Neuronal stem cell (in vitro differentiated cells): ENCODE data around the gene FHIP1A.

Experiments
- DNase-seq: peaks from one replicate; pipeline ENCODE4 v3.0.0-alpha.2; 2013; ENCODE audit warnings: low spot score
- H2AFZ ChIP-seq: one replicate; pipeline ENCODE4 v1.6.1; 2013; ENCODE audit warnings: mild to moderate bottlenecking, low read length, inconsistent platforms
- H2AK5ac ChIP-seq: 2 replicates; pipeline ENCODE4 v1.6.1; 2013; ENCODE audit warnings: low read depth, mild to moderate bottlenecking, inconsistent platforms, low read length, moderate library complexity, mixed read lengths
- H2BK120ac ChIP-seq: 2 replicates; pipeline ENCODE4 v1.6.1; 2013; ENCODE audit warnings: low read depth, mild to moderate bottlenecking, inconsistent platforms, low read length, moderate library complexity, mixed read lengths
- H2BK12ac ChIP-seq: one replicate; pipeline ENCODE4 v1.6.1; 2013; ENCODE audit warnings: low read length, inconsistent platforms
- H2BK15ac ChIP-seq: 2 replicates; pipeline ENCODE4 v1.6.1; 2013; ENCODE audit warnings: mild to moderate bottlenecking, low read length, inconsistent platforms, mixed read lengths
- H2BK5ac ChIP-seq: one replicate; pipeline ENCODE4 v1.6.1; 2013; ENCODE audit warnings: inconsistent platforms, mild to moderate bottlenecking, low read length, moderate library complexity
- H3K14ac ChIP-seq: one replicate; pipeline ENCODE4 v1.6.1; 2013; ENCODE audit warnings: low read length, inconsistent platforms
- H3K18ac ChIP-seq: 2 replicates; pipeline ENCODE4 v1.6.1; 2013; ENCODE audit warnings: low read length, inconsistent platforms
- H3K23ac ChIP-seq: 2 replicates; pipeline ENCODE4 v1.6.1; 2013; ENCODE audit warnings: low read depth, mild to moderate bottlenecking, mixed read lengths, low read length, inconsistent platforms; ENCODE audit not compliant: poor library complexity
- H3K27ac ChIP-seq: replicated peaks from 3 replicates; pipeline ENCODE4 v1.5.1; 2013; ENCODE audit warnings: low read length, inconsistent platforms
- H3K27me3 ChIP-seq, 3 experiments: 2 replicates each; pipeline ENCODE4 v1.6.1; 2013; ENCODE audit warnings: low read length in 3 of 3, mild to moderate bottlenecking in 2 of 3, inconsistent platforms in 1 of 3, low read depth in 1 of 3, mixed read lengths in 1 of 3, moderate library complexity in 1 of 3; ENCODE audit not compliant: control insufficient read depth in 3 of 3, insufficient read depth in 3 of 3
- H3K36me3 ChIP-seq, 2 donors: replicated peaks in 1 of 2; 2 replicates each; pipeline ENCODE4 v1.6.1; 2013; ENCODE audit warnings: low read length in 2 of 2; ENCODE audit not compliant: control insufficient read depth in 2 of 2, insufficient read depth in 2 of 2
- H3K4ac ChIP-seq: 2 replicates; pipeline ENCODE4 v1.6.1; 2013; ENCODE audit warnings: inconsistent platforms, mild to moderate bottlenecking, low read length, moderate library complexity
- H3K4me1 ChIP-seq, 2 donors: 1 replicate in 1 of 2; 2 replicates in 1 of 2; pipeline ENCODE4 v1.6.1; 2013; ENCODE audit warnings: low read length in 2 of 2, low read depth in 1 of 2; ENCODE audit not compliant: control insufficient read depth in 2 of 2, insufficient read depth in 1 of 2
- H3K4me2 ChIP-seq: one replicate; pipeline ENCODE4 v1.6.1; 2013; ENCODE audit warnings: mild to moderate bottlenecking, low read length, inconsistent platforms; ENCODE audit not compliant: insufficient read depth, poor library complexity, severe bottlenecking
- H3K4me3 ChIP-seq, 2 donors: 2 replicates each; pipeline ENCODE4 v1.5.1; 2013; ENCODE audit warnings: low read length in 2 of 2, mild to moderate bottlenecking in 2 of 2, inconsistent platforms in 1 of 2, moderate library complexity in 1 of 2
- H3K79me1 ChIP-seq: one replicate; pipeline ENCODE4 v1.6.1; 2013; ENCODE audit warnings: low read depth, mild to moderate bottlenecking, inconsistent platforms, low read length, moderate library complexity
- H3K9ac ChIP-seq: one replicate; pipeline ENCODE4 v1.6.1; 2013; ENCODE audit warnings: mild to moderate bottlenecking, low read depth, low read length, inconsistent platforms; ENCODE audit not compliant: poor library complexity
- H3K9me3 ChIP-seq, 2 donors: replicated peaks in 1 of 2; 2 replicates each; pipeline versions ENCODE3 to v1.6.1; 2013; ENCODE audit warnings: low read length in 2 of 2, mild to moderate bottlenecking in 2 of 2, inconsistent platforms in 1 of 2, low read depth in 1 of 2, mixed read lengths in 1 of 2, moderate library complexity in 1 of 2; ENCODE audit not compliant: control insufficient read depth in 2 of 2, insufficient read depth in 1 of 2
- H4K8ac ChIP-seq: one replicate; pipeline ENCODE4 v1.6.1; 2013; ENCODE audit warnings: low read depth, mild to moderate bottlenecking, inconsistent platforms, low read length, moderate library complexity
- H4K91ac ChIP-seq: one replicate; pipeline ENCODE4 v1.6.1; 2013; ENCODE audit warnings: low read length, low read depth, mild to moderate bottlenecking, inconsistent platforms; ENCODE audit not compliant: poor library complexity
- WGBS, 2 donors: extraction: QIAGEN DNeasy Blood & Tissue Kit; methylation state at CpG; one replicate each; pipeline ENCODE4 v1.1.7; 2013; ENCODE audit warnings: missing lambda C conversion rate in 2 of 2, mixed read lengths in 1 of 2; ENCODE audit not compliant: insufficient read length in 2 of 2, insufficient replicate concordance in 1 of 2; ENCODE audit errors: extremely low coverage in 2 of 2; 5-methylcytosine and 5-hydroxymethylcytosine counted together

FHIP1A gene

GRCh38 chr4:151429957-151430570 lies 21.1 kb downstream of the FHIP1A start:
- no peak for DNase-seq
- H4K8ac ChIP-seq = no peak overlapping the region
- no peak overlapping the region for H2AK5ac ChIP-seq
- H2BK12ac ChIP-seq = no peak overlapping the region
- H3K4ac ChIP-seq = no peak overlapping the region
- H4K91ac ChIP-seq = no peak overlapping the region
- H3K9ac ChIP-seq = no peak overlapping the region
- no peak overlapping the region for H2AFZ ChIP-seq
- no peak overlapping the region for H3K27ac ChIP-seq
- H3K4me2 ChIP-seq = no peak overlapping the region
- H2BK5ac ChIP-seq = no peak overlapping the region
- H3K4me3 ChIP-seq = no peak overlapping the region
- H3K9me3 ChIP-seq = peaks cover 0 to 2% of the 10 kb centered on the region in 2 donors
- H3K23ac ChIP-seq = no peak overlapping the region
- WGBS, 2 donors = no CpG with 5 or more reads among the region's 1 CpG
- no peak overlapping the region for H3K18ac ChIP-seq
- H3K36me3 ChIP-seq = no peaks in the 10 kb centered on the region
- H3K14ac ChIP-seq = no peak overlapping the region
- no peak overlapping the region for H2BK15ac ChIP-seq
- no peaks in the 10 kb centered on the region for H3K79me1 ChIP-seq
- peaks cover 0 to 4% (median 0%) of the 10 kb centered on the region in 3 experiments for H3K27me3 ChIP-seq
- H3K4me1 ChIP-seq = no peaks in the 10 kb centered on the region
- no peak overlapping the region for H2BK120ac ChIP-seq

GRCh38 chr4:151430740-151431457 lies 21.9 kb downstream of the FHIP1A start:
- H3K9me3 ChIP-seq = no peaks in the 10 kb centered on the region
- H2AK5ac ChIP-seq = no peak overlapping the region
- H3K36me3 ChIP-seq = no peaks in the 10 kb centered on the region
- no peak overlapping the region for H2BK12ac ChIP-seq
- H2BK120ac ChIP-seq = no peak overlapping the region
- H3K4me3 ChIP-seq = no peak overlapping the region
- no peaks in the 10 kb centered on the region for H3K4me1 ChIP-seq
- peaks cover 0 to 4% (median 0%) of the 10 kb centered on the region in 3 experiments for H3K27me3 ChIP-seq
- no peaks in the 10 kb centered on the region for H3K79me1 ChIP-seq
- no peak overlapping the region for H3K18ac ChIP-seq
- no peak overlapping the region for H3K4me2 ChIP-seq
- no CpG with 5 or more reads among the region's 6 CpGs for WGBS, 2 donors
- no peak overlapping the region for H3K23ac ChIP-seq
- DNase-seq = no peak
- H4K91ac ChIP-seq = no peak overlapping the region
- no peak overlapping the region for H2BK5ac ChIP-seq
- no peak overlapping the region for H2AFZ ChIP-seq
- H3K14ac ChIP-seq = no peak overlapping the region
- H3K27ac ChIP-seq = no peak overlapping the region
- no peak overlapping the region for H3K9ac ChIP-seq
- no peak overlapping the region for H2BK15ac ChIP-seq
- H3K4ac ChIP-seq = no peak overlapping the region
- H4K8ac ChIP-seq = no peak overlapping the region

GRCh38 chr4:151431728-151432127 lies 22.8 kb downstream of the FHIP1A start:
- Histone ChIP-seq H3K4ac (no peak overlapping the region), H2BK12ac (no peak overlapping the region), H3K14ac (no peak overlapping the region), H4K91ac (no peak overlapping the region), H4K8ac (no peak overlapping the region), H3K27ac (no peak overlapping the region), H3K79me1 (no peaks in the 10 kb centered on the region), H3K4me3 (no peak overlapping the region), H3K9ac (no peak overlapping the region), H3K27me3 (peaks cover 0 to 4% (median 0%) of the 10 kb centered on the region in 3 experiments), H2AK5ac (no peak overlapping the region), H3K18ac (no peak overlapping the region), H2AFZ (no peak overlapping the region), H2BK5ac (no peak overlapping the region), H2BK120ac (no peak overlapping the region), H3K9me3 (no peaks in the 10 kb centered on the region), H2BK15ac (no peak overlapping the region), H3K36me3 (no peaks in the 10 kb centered on the region), H3K4me2 (no peak overlapping the region), H3K23ac (no peak overlapping the region), H3K4me1 (no peaks in the 10 kb centered on the region)
- no peak for DNase-seq

- Histone ChIP-seq H2BK120ac (no peak overlapping the region), H3K14ac (no peak overlapping the region), H2BK12ac (no peak overlapping the region), H2BK5ac (no peak overlapping the region), H2AK5ac (no peak overlapping the region), H3K9ac (no peak overlapping the region), H3K27ac (no peak overlapping the region), H3K23ac (no peak overlapping the region), H3K18ac (no peak overlapping the region), H4K91ac (no peak overlapping the region), H2AFZ (no peak overlapping the region), H3K27me3 (peaks cover 0 to 4% (median 0%) of the 10 kb centered on the region in 3 experiments), H3K9me3 (no peaks in the 10 kb centered on the region), H3K79me1 (no peaks in the 10 kb centered on the region), H3K36me3 (no peaks in the 10 kb centered on the region), H3K4me2 (no peak overlapping the region), H3K4me1 (no peaks in the 10 kb centered on the region), H3K4me3 (no peak overlapping the region), H2BK15ac (no peak overlapping the region), H3K4ac (no peak overlapping the region), H4K8ac (no peak overlapping the region)
- DNase-seq = no peak
Observed at GRCh38 chr4:151432654-151433053, 23.7 kb downstream of the FHIP1A start.
